Endothelial cell of umbilical vein (primary cell): Measurements from ENCODE around the gene IL1RL1. TPM values are rescaled to one million over a fixed set of nuclear protein-coding genes. Genes with fewer than 3 reads are reported as not detected.
A peak's percentile ranks its signal among the peaks of the same experiment; 100 is the strongest.

Experiments
- BruUV-seq: library from RNA; stranded (reverse); fragments of 400-500 nt; replicated peaks from 2 replicates; lab custom pipeline; 2021; lab: Mats Ljungman, UMichigan
- CTCF ChIA-PET: fragments of 300-600, 350-600 bp; sonication (Branson Sonifier 250); formaldehyde crosslinking; loops from one replicate; lab custom pipeline; 2021; ENCODE audit warnings: antibody characterized with exemption, inconsistent platforms; lab: Charles Lee
- POLR2A ChIA-PET: fragments of 300-600, 350-600 bp; sonication (Branson Sonifier 250); formaldehyde crosslinking; loops from one replicate; lab custom pipeline; 2021; ENCODE audit warnings: antibody characterized with exemption, inconsistent platforms; lab: Charles Lee
- DNase-seq: peaks from one replicate; pipeline ENCODE4 v3.0.0-alpha.2; 2011; ENCODE audit warnings: low read depth, low spot score
- FAIRE-seq: peaks from 2 replicates; lab custom pipeline; 2011; peaks lifted over from hg19 to GRCh38; lab: Jason Lieb, UNC
- H2AFZ ChIP-seq: 2 replicates; pipeline ENCODE4 v1.6.0; 2012; ENCODE audit warnings: low read depth, low read length, control low read depth, inconsistent platforms
- H3K27ac ChIP-seq: 2 replicates; pipeline ENCODE4 v1.5.1; 2011; ENCODE audit warnings: low read depth, mild to moderate bottlenecking, control low read depth, low read length, moderate library complexity; ENCODE audit not compliant: insufficient read depth
- H3K27me3 ChIP-seq, 2 experiments: 2 replicates each; pipeline versions ENCODE4 v1.6.0 to v1.6.1; 2011; ENCODE audit warnings: low read length in 2 of 2, mixed read lengths in 1 of 2; ENCODE audit not compliant: control insufficient read depth in 2 of 2, insufficient read depth in 2 of 2
- H3K36me3 ChIP-seq, 2 experiments: 2 replicates in 1 of 2; 3 replicates in 1 of 2; pipeline ENCODE4 v1.5.1; 2011; ENCODE audit warnings: low read length in 2 of 2, mild to moderate bottlenecking in 1 of 2, moderate library complexity in 1 of 2; ENCODE audit not compliant: control insufficient read depth in 2 of 2, insufficient read depth in 2 of 2; ENCODE audit errors: extremely low read depth in 1 of 2
- H3K4me1 ChIP-seq: 3 replicates; pipeline ENCODE4 v1.5.1; 2011; ENCODE audit warnings: mild to moderate bottlenecking, low read length; ENCODE audit not compliant: control insufficient read depth, insufficient read depth; ENCODE audit errors: extremely low read depth
- H3K4me2 ChIP-seq: 2 replicates; pipeline ENCODE4 v1.6.1; 2011; ENCODE audit warnings: low read length, control low read depth, mixed read lengths; ENCODE audit not compliant: insufficient read depth
- H3K4me3 ChIP-seq, 3 experiments: fragments of 200-600 bp in 1 of 3; sonication (generic), shearing (Covaris generic) in 1 of 3; replicated peaks in 1 of 3; 2 replicates each; pipeline ENCODE4 v1.5.1; 2011 to 2016; ENCODE audit warnings: control low read depth in 3 of 3, low read length in 3 of 3, mild to moderate bottlenecking in 2 of 3, inconsistent platforms in 1 of 3, low read depth in 1 of 3, moderate library complexity in 1 of 3; ENCODE audit not compliant: insufficient read depth in 1 of 3
- H3K79me2 ChIP-seq: 2 replicates; pipeline ENCODE4 v1.6.0; 2012; ENCODE audit warnings: low read length, inconsistent platforms; ENCODE audit not compliant: control insufficient read depth, insufficient read depth
- H3K9ac ChIP-seq: replicated peaks from 2 replicates; pipeline ENCODE3; 2011; ENCODE audit warnings: low read length, control low read depth; ENCODE audit not compliant: insufficient read depth; ENCODE audit errors: extremely low read depth
- H3K9me1 ChIP-seq: replicated peaks from 3 replicates; pipeline ENCODE4 v1.6.0; 2011; ENCODE audit warnings: mild to moderate bottlenecking, low read length; ENCODE audit not compliant: control insufficient read depth, insufficient read depth; ENCODE audit errors: extremely low read depth
- H3K9me3 ChIP-seq: replicated peaks from 2 replicates; pipeline ENCODE4 v1.5.1; 2012; ENCODE audit warnings: low read length, inconsistent platforms; ENCODE audit not compliant: control insufficient read depth, insufficient read depth
- H4K20me1 ChIP-seq: replicated peaks from 2 replicates; pipeline ENCODE3; 2011; ENCODE audit warnings: mild to moderate bottlenecking, low read length; ENCODE audit not compliant: control insufficient read depth, insufficient read depth; ENCODE audit errors: extremely low read depth
- EZH2 ChIP-seq: IDR thresholded peaks from 2 replicates; pipeline ENCODE4 v1.6.1; 2012; ENCODE audit warnings: borderline replicate concordance, low read depth, mild to moderate bottlenecking, moderate library complexity, low read length, inconsistent platforms; ENCODE audit not compliant: severe bottlenecking
- FOS ChIP-seq: IDR thresholded peaks from 2 replicates; pipeline ENCODE4 v1.6.1; 2011; ENCODE audit warnings: mild to moderate bottlenecking, low read length, moderate library complexity, borderline replicate concordance; ENCODE audit not compliant: insufficient read depth
- GATA2 ChIP-seq: IDR thresholded peaks from 2 replicates; pipeline ENCODE4 v1.7.0; 2011; ENCODE audit warnings: low read depth, mild to moderate bottlenecking, moderate library complexity, mixed read lengths, low read length; ENCODE audit not compliant: insufficient read length, insufficient read depth
- JUN ChIP-seq: IDR thresholded peaks from 2 replicates; pipeline ENCODE4 v1.6.1; 2011; ENCODE audit warnings: borderline replicate concordance, low read depth; ENCODE audit not compliant: insufficient read length, insufficient read depth
- MYC ChIP-seq: IDR thresholded peaks from one replicate; pipeline ENCODE4 v1.6.1; 2011; ENCODE audit warnings: mild to moderate bottlenecking, low read depth, low read length
- POLR2A ChIP-seq: IDR thresholded peaks from 2 replicates; pipeline ENCODE4 v1.6.1; 2012; ENCODE audit warnings: low read depth, mild to moderate bottlenecking, control low read depth, low read length
- POLR2AphosphoS5 ChIP-seq: IDR thresholded peaks from 2 replicates; pipeline ENCODE4 v1.6.1; 2012; ENCODE audit warnings: low read depth, mild to moderate bottlenecking, control low read depth, low read length, moderate library complexity; ENCODE audit not compliant: insufficient read depth
- dilution Hi-C: fragments of 300-500 bp; cut with MboI; formaldehyde crosslinking; loops from one replicate; pipeline ENCODE4 v1.15.0; 2019; ENCODE audit warnings: low sequenced_read_pairs; ENCODE audit not compliant: extremely low pct_ligation_motif_present
- intact Hi-C: fragments of 100-400 bp; cut with micrococcal nuclease; formaldehyde crosslinking; loops from one replicate; pipeline ENCODE4 v1.10.0; 2022
- polyA plus RNA-seq, 4 experiments: library from polyadenylated mRNA; depleted of rRNA in 3 of 4; stranded (reverse) in 3 of 4; unstranded in 1 of 4; fragments of >200 nt; gene quantifications; 2 replicates each; pipeline versions ENCODE4 v1.2.1 to v1.2.3, GENCODE V29; 2011 to 2012; ENCODE audit warnings: missing spikeins in 1 of 4
- total RNA-seq: library from RNA; stranded (reverse); gene quantifications from 2 replicates; pipeline ENCODE4 v1.2.3, GENCODE V29; 2021
- TF ChIP-seq, protein P1 (sequence below): IDR thresholded peaks from 2 replicates; pipeline ENCODE4 v1.6.1; 2011; ENCODE audit not compliant: insufficient read depth, insufficient read length
- TF ChIP-seq, protein P2 (sequence below), 2 donors: IDR thresholded peaks; 1 replicate in 1 of 2; 2 replicates in 1 of 2; pipeline ENCODE4 v1.5.1; 2011; ENCODE audit warnings: low read length in 2 of 2, mild to moderate bottlenecking in 2 of 2, moderate library complexity in 2 of 2, control low read depth in 1 of 2, inconsistent platforms in 1 of 2, low read depth in 1 of 2; ENCODE audit not compliant: insufficient read depth in 1 of 2; ENCODE audit errors: extremely low read depth in 1 of 2

Gene IL1RL1
- total and polyA plus RNA-seq, 2 donors (not counting 3 experiments of a cell fraction or from before 2014, with no cell fraction given): 32.2 to 44.0 TPM

DNA sequence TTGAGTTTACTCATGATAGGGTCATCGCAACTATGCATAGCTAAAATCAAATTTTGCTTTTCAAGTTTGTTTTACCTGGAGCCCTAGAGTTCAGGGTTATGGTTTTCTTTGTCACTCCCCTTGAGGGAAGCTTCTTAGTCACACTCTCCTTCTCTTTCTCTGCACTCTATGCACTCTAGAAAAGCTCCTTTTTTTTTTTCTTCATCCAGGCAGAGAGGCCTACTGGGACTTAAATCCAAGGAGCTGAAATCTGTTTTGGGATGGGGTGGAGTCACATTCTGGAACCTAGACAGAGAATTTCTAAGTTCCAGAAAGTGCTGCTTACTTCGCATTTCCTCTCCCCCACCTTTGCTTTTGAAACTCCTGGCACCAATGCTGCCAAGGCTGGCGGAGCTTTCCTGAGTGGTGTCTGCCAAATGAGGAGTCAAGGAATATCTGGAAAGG, 25.2 kb downstream of the IL1RL1 start:
- dilution Hi-C loops (no loop called here), intact Hi-C loops (loop anchor here (1.0 to 5.0 kb wide), 2 partner anchors 19 to 79 kb away; partner anchors contain the start of gene IL18R1)
- Histone ChIP-seq H3K9ac (peak overlapping the region; percentile 91), H3K4me3 (peak overlapping the region in 2 of 3 experiments; percentile 74 to 95), H3K27ac (peak overlapping the region; percentile 99), H4K20me1 (no peaks in the 10 kb centered on the region), H3K9me1 (no peaks in the 10 kb centered on the region), H3K9me3 (no peaks in the 10 kb centered on the region), H2AFZ (peak overlapping the region; percentile 52), H3K4me2 (peak overlapping the region; percentile 98), H3K4me1 (peaks cover 56% of the 10 kb centered on the region), H3K79me2 (peaks cover 30% of the 10 kb centered on the region), H3K27me3 (no peaks in the 10 kb centered on the region), H3K36me3 (peaks cover 0 to 2% of the 10 kb centered on the region in 2 experiments)
- peak; percentile 49 for FAIRE-seq
- ChIA-PET CTCF (interaction anchor here (0.9 to 2.7 kb wide), 14 partner anchors 12 to 316 kb away, joined by 3 to 21 read pairs (median 6); partner anchors contain the start of genes IL18R1 and IL1RL1), POLR2A (no interaction called here)
- DNase-seq: peak; percentile 68
- TF ChIP-seq FOS (no peak), POLR2AphosphoS5 (no peak), EZH2 (no peak), GATA2 (no peak), MYC (no peak), JUN (no peak), POLR2A (no peak)
- TF ChIP-seq, protein P1, sequence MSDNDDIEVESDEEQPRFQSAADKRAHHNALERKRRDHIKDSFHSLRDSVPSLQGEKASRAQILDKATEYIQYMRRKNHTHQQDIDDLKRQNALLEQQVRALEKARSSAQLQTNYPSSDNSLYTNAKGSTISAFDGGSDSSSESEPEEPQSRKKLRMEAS: no peak
- TF ChIP-seq, protein P2, sequence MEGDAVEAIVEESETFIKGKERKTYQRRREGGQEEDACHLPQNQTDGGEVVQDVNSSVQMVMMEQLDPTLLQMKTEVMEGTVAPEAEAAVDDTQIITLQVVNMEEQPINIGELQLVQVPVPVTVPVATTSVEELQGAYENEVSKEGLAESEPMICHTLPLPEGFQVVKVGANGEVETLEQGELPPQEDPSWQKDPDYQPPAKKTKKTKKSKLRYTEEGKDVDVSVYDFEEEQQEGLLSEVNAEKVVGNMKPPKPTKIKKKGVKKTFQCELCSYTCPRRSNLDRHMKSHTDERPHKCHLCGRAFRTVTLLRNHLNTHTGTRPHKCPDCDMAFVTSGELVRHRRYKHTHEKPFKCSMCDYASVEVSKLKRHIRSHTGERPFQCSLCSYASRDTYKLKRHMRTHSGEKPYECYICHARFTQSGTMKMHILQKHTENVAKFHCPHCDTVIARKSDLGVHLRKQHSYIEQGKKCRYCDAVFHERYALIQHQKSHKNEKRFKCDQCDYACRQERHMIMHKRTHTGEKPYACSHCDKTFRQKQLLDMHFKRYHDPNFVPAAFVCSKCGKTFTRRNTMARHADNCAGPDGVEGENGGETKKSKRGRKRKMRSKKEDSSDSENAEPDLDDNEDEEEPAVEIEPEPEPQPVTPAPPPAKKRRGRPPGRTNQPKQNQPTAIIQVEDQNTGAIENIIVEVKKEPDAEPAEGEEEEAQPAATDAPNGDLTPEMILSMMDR (IDR thresholded peaks at IDR 0.05; ENCODE audit: extremely low read depth in 1 of 2, insufficient read depth in 1 of 2, low read depth in 1 of 2, low read length in 2 of 2): no peak
- TSS peak; percentile 90 for BruUV-seq
